ENCODE measurements around the gene SLC2A13.

SLC2A13 gene

GRCh38 chr12:40145896-40146295 is 40.0 kb upstream of the SLC2A13 start:
- no peak for TF ChIP-seq CTCF (IDR thresholded peaks at IDR 0.05; ENCODE audit: low read depth, low read length, missing control alignments)
- DNase-seq (ENCODE audit: low read depth), result no peak
- in situ Hi-C loops (cut with HindIII; ENCODE audit: low sequenced_read_pairs), result no loop called here
- no peak overlapping the region for H3K4me3 ChIP-seq (ENCODE audit: low read depth, low read length)

- no peak overlapping the region for H3K4me3 ChIP-seq (ENCODE audit: low read depth, low read length)
- TF ChIP-seq CTCF (IDR thresholded peaks at IDR 0.05; ENCODE audit: low read depth, low read length, missing control alignments), result no peak
- in situ Hi-C loops (cut with HindIII; ENCODE audit: low sequenced_read_pairs), result no loop called here
- no peak for DNase-seq (ENCODE audit: low read depth)
Observed at GRCh38 chr12:40144023-40144422, 38.1 kb upstream of the SLC2A13 start.

GRCh38 chr12:40142001-40142744 is 36.3 kb upstream of the SLC2A13 start:
- in situ Hi-C loops (cut with HindIII; ENCODE audit: low sequenced_read_pairs), result no loop called here
- no peak overlapping the region for H3K4me3 ChIP-seq (ENCODE audit: low read depth, low read length)
- TF ChIP-seq CTCF (IDR thresholded peaks at IDR 0.05; ENCODE audit: low read depth, low read length, missing control alignments), result no peak
- no peak for DNase-seq (ENCODE audit: low read depth)

GRCh38 chr12:40138526-40138925 is 32.6 kb upstream of the SLC2A13 start:
- TF ChIP-seq CTCF (IDR thresholded peaks at IDR 0.05; ENCODE audit: low read depth, low read length, missing control alignments), result no peak
- in situ Hi-C loops (cut with HindIII; ENCODE audit: low sequenced_read_pairs), result no loop called here
- H3K4me3 ChIP-seq (ENCODE audit: low read depth, low read length), result no peak overlapping the region
- DNase-seq (ENCODE audit: low read depth), result no peak

GRCh38 chr12:40137252-40137651 is 31.4 kb upstream of the SLC2A13 start:
- in situ Hi-C loops (cut with HindIII; ENCODE audit: low sequenced_read_pairs), result no loop called here
- no peak overlapping the region for H3K4me3 ChIP-seq (ENCODE audit: low read depth, low read length)
- no peak for DNase-seq (ENCODE audit: low read depth)
- no peak for TF ChIP-seq CTCF (IDR thresholded peaks at IDR 0.05; ENCODE audit: low read depth, low read length, missing control alignments)

GRCh38 chr12:40127408-40127807 is 21.5 kb upstream of the SLC2A13 start:
- no peak overlapping the region for H3K4me3 ChIP-seq (ENCODE audit: low read depth, low read length)
- DNase-seq (ENCODE audit: low read depth), result no peak
- no peak for TF ChIP-seq CTCF (IDR thresholded peaks at IDR 0.05; ENCODE audit: low read depth, low read length, missing control alignments)
- in situ Hi-C loops (cut with HindIII; ENCODE audit: low sequenced_read_pairs), result no loop called here

All from astrocyte of the cerebellum (primary cell).